Germinal center (tissue), 1 donor: Measurements from ENCODE around the gene HYCC1.
"Not testable (repeated sequence)": the region's sequence is repeated elsewhere in the genome, so short reads cannot be mapped to it uniquely, and the experiment has no call there.

ENCODE experiments used
- DNase-seq: peaks from one replicate; pipeline ENCODE4 v3.0.0; 2012; ENCODE audit warnings: mixed read lengths, low spot score

HYCC1 gene

DNA sequence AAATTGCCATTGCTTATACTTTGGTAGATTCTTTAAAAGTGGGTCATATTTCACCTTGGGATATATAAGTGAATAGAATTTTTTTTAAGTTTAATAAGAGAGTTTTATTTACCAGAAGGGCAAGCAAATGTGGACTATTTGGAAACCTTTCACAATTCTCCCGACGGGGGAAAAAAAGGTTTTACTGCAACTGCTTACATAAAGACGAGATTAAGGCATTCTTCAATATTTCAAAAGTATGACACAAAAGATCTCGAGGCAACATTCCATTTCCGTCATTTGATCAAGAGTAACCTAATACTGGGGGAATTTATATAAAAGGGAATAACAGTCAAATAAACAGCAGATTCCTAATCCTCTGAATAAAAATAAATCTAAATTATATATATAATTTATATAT lies 28.5 kb downstream of the HYCC1 start:
- DNase-seq, result no peak

DNA sequence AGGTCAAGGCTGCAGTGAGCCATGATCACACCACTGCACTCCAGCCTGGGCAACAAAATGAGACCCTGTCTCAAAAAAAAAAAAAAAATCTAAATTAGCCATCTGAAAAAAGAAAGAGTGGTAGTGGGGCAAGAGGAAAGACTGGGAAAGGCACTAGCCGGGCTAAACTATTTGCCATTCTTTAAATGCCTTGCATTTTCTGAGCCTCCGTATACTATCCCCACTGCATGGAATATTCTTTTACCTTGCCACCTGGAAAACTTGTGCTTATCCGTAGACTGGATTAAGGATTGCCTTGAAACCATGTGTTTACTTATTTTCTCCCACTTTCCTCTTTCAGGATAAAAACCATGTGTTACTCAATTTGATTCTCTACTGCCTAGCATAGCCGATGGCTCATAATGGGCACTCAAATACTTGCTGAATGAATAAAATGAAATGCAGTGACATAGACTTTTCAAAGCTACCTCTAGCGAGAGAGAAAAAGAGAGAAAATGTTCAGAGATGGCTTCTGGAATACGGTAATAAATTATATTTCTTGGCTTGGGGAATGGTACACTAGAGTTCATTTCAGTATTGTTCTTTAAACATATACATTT lies 30.6 kb downstream of the HYCC1 start:
- no peak for DNase-seq

DNA sequence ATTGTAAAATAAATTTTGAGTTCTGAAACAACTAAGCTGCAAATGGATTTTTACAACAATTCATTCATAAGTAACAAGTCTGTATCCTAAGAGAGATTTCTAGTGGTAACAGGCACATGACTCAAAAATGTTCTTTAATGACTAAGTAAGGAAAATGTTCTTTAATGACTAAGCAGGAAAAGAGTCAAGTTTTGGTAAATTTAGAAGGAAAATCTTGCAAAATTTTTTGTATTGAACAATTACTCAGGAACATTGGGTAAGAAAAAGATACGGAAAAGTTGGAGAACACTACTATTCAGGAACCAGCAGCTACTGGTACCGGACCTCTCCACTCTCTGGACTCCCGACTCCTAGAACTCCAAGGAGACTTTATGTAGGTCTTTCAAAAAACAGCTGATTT lies 33.5 kb downstream of the HYCC1 start:
- no peak for DNase-seq

- no peak for DNase-seq
These were observed 34.1 kb downstream of the HYCC1 start for GRCh38 chr7:22979861-22980260.

DNA sequence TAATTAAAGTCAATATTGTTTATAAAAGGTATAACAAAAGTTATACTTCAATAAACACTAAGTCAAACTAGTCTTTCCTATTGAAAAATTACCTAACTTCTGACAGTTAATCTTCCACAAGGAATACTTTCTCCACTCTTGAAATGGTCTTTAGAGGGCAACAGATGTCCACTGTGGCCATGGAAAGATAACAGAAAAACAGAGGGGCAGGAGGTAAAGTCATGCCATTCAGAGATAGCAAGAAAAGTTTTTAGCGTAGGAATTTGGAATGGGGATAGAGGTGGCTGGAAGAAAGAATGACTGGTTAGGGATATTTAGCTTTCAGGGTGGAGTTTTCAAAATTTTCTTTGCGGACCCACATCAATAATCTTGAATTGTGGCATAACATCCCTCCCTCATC lies 34.7 kb downstream of the HYCC1 start:
- no peak for DNase-seq

- not testable (repeated sequence) for DNase-seq
These were observed 39.3 kb downstream of the HYCC1 start for GRCh38 chr7:22974636-22975035.

- no peak for DNase-seq
These were observed 41.7 kb downstream of the HYCC1 start for GRCh38 chr7:22972207-22972606.

GRCh38 chr7:22969010-22969431 lies 44.9 kb downstream of the HYCC1 start:
- DNase-seq, result no peak
